Activated naive CD4-positive, alpha-beta T cell treated with anti-CD3 and anti-CD28 coated beads for 36 hours (primary cell): ENCODE results near the gene CKB. TPM values are rescaled to one million over a fixed set of nuclear protein-coding genes. Genes with fewer than 3 reads are reported as not detected.
"Not testable (repeated sequence)": the region's sequence is repeated elsewhere in the genome, so short reads cannot be mapped to it uniquely, and the experiment has no call there.

Source experiments
- CTCF ChIA-PET: fragments of 350-600 bp; sonication (Branson Sonifier 250); formaldehyde crosslinking; loops from one replicate; lab custom pipeline; 2021; ENCODE audit warnings: antibody characterized with exemption; lab: Charles Lee
- DNase-seq: peaks from one replicate; pipeline ENCODE4 v3.0.0-alpha.2; 2020
- H3K27ac Mint-ChIP-seq: one replicate; pipeline ENCODE4 v1.8.0; 2021; ENCODE audit warnings: mild to moderate bottlenecking, mixed read lengths
- H3K27me3 Mint-ChIP-seq: one replicate; pipeline ENCODE4 v1.8.0; 2021; ENCODE audit warnings: low read depth, mixed read lengths
- H3K36me3 Mint-ChIP-seq: one replicate; pipeline ENCODE4 v1.8.0; 2021; ENCODE audit warnings: low read depth, mixed read lengths
- H3K4me1 Mint-ChIP-seq: one replicate; pipeline ENCODE4 v1.8.0; 2021; ENCODE audit warnings: low read depth, mixed read lengths
- H3K4me3 Mint-ChIP-seq: one replicate; pipeline ENCODE4 v1.8.0; 2021; ENCODE audit warnings: mild to moderate bottlenecking, moderate library complexity, mixed read lengths
- H3K9me3 Mint-ChIP-seq: one replicate; pipeline ENCODE4 v1.8.0; 2021; ENCODE audit warnings: mixed read lengths
- intact Hi-C: fragments of 100-400 bp; cut with micrococcal nuclease; formaldehyde crosslinking; loops from one replicate; pipeline ENCODE4 v1.15.1; 2023
- total RNA-seq, 2 experiments: library from RNA; stranded (reverse); gene quantifications; one replicate each; pipeline ENCODE4 v1.2.3, GENCODE V29; 2021

The CKB gene
- total RNA-seq, 2 experiments from 2014 or later = 3.8 to 4.9 TPM

DNA sequence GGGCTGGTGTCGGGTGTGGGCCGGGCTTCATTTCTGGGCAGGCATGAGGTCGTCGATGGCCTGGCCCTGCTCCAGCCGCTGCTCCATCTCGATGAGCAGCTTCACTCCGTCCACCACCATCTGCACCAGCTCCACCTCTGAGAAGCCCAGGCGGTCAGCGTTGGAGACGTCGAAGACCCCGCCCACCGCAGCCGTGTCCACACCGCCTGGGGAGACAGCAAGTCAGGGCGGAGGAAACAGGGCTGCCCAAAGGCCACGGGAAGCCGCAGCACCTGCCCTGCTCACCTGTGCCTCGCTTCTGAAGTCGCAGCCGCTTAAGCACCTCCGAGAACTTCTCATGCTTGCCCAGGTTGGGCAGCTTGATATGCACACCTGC is 2.8 kb downstream of the CKB start:
- intact Hi-C loops = no loop called here
- no peaks in the 10 kb centered on the region for H3K36me3 Mint-ChIP-seq
- no peak for DNase-seq
- no peak overlapping the region for H3K27ac Mint-ChIP-seq
- H3K4me3 Mint-ChIP-seq = no peak overlapping the region
- H3K27me3 Mint-ChIP-seq = peaks cover 8% of the 10 kb centered on the region
- peaks cover 4% of the 10 kb centered on the region for H3K4me1 Mint-ChIP-seq
- no peaks in the 10 kb centered on the region for H3K9me3 Mint-ChIP-seq
- CTCF ChIA-PET = interaction anchor here (1.5 to 2.1 kb wide), 3 partner anchors 9 to 26 kb away, joined by 6 to 13 read pairs (median 7); partner anchors contain the start of gene TRMT61A

DNA sequence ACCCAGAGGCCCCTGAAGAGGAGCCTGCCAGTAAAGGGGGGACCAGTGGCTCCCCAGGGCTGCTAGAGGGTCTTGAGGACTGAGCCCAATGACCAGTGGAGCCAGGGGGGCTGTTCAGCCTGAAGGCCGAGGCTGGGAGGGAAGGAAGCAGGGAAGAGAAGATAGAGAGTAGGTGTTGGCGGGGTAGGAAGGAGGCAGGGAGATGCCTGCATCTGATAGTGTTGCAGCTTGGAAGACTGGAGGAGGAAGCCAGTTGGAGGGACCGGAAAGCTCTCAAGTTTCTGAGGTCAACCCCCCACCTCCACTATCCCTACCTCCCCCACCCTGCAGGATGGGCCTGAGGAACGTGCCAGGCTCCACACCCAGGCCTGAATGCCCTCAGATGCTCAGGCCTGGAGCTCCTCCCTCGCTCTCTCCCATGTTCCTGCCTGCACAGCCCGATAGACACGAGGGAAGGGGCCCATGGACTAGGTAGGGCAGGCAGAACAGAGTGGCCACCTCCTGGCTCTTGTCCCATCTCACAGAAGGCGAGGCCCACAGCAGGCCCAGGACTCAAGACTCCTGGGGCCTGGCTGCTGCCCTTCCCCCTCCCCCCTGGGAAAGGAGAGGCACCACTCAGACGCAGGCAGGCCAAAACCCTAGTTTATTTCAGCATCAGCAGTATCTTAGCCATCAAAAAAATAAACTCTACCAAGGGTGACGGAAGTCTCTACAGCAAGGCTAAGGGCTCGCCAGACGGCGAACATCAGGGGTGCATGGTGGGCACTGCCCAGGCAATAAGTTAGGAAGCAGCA is 3.4 kb downstream of the CKB start:
- CTCF ChIA-PET = interaction anchor here (0.6 to 2.1 kb wide), 20 partner anchors 10 to 1149 kb away, joined by 3 to 14 read pairs (median 5); partner anchors contain the start of gene TRMT61A
- Mint-ChIP-seq H3K4me3 (no peak overlapping the region), H3K27me3 (peaks cover 8% of the 10 kb centered on the region), H3K36me3 (no peaks in the 10 kb centered on the region), H3K9me3 (no peaks in the 10 kb centered on the region), H3K27ac (no peak overlapping the region), H3K4me1 (peaks cover 4% of the 10 kb centered on the region)
- no peak for DNase-seq
- intact Hi-C loops = no loop called here

DNA sequence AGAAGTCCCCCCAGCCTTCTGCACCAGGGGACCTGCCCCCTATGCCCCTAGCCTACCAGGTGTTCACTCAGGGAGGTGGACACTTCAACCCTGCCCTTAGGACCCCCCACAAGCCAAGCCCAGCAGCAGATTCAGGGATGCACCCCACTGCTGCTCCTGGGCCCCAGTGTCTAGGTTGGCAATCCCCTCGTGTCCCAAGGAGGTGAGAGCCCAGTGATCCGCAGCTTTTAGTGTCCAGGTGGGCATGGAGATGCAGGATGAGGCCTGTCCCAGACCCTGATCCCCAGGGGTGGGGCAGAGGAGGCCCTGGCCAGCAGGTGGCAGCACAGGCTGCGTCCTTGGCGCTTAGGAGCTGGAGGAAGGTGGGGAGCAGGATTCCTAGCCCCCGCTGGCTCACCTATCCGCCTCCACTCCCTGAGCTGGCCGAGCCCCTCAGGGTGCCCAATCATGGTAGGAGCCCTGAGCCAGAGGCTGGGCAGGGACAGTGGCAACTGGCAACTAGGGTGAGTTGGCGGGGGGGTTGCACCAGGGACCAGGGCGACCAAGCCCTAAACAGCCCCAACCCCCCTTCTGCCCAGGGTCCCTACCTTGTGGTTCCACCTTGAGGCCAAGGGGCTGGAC is 4.1 kb downstream of the CKB start:
- H3K36me3 Mint-ChIP-seq = no peaks in the 10 kb centered on the region
- peaks cover 5% of the 10 kb centered on the region for H3K27me3 Mint-ChIP-seq
- H3K4me1 Mint-ChIP-seq = peaks cover 4% of the 10 kb centered on the region
- intact Hi-C loops = loop anchor here (1.0 kb wide), 1 partner anchor 29 kb away; no protein-coding TSS in a partner anchor
- H3K27ac Mint-ChIP-seq = no peak overlapping the region
- peak; percentile 66 for DNase-seq
- no peak overlapping the region for H3K4me3 Mint-ChIP-seq
- CTCF ChIA-PET = interaction anchor here (0.6 to 2.1 kb wide), 20 partner anchors 9 to 1149 kb away, joined by 3 to 14 read pairs (median 5); partner anchors contain the start of gene TRMT61A
- no peaks in the 10 kb centered on the region for H3K9me3 Mint-ChIP-seq

DNA sequence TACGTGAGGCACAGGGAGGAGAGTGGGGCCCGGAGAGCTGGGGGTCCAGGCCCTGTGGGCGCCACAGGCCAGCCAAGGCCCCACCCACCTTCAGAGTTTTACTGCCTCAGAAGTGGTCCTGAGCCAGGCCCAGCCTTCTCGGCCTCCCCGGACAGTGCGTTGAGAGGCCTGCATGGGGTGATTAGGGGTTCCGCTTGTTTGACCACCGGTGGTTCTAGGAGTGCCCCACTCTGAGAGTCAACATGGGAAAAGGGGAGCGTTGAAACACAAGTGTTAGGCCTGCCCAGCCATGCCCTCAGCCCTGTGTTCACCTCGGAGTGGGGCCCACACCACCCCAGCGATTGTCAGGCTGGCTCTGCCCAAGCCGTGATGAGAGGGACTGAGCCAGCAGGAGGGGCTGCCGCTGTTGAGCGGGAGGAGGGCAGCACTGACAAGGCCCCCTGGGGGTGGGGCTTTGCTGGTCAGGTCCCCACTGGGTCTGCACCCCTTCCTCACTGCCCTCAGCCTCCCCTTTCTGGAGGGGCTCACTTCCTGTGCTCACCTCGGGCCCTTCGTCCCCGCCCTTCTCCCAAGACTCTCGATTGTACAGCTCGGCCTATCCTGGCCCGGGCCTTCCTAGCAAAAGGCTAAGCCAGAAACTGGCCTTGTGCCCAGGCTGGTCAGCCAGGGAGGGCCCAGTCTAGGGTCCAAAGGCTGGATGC is 4.8 kb downstream of the CKB start:
- Mint-ChIP-seq H3K36me3 (no peaks in the 10 kb centered on the region), H3K27ac (no peak overlapping the region), H3K4me1 (peaks cover 4% of the 10 kb centered on the region), H3K9me3 (no peaks in the 10 kb centered on the region), H3K4me3 (no peak overlapping the region), H3K27me3 (peaks cover 3% of the 10 kb centered on the region)
- no peak for DNase-seq
- intact Hi-C loops = loop anchor here (1.0 kb wide), 1 partner anchor 29 kb away; no protein-coding TSS in a partner anchor
- CTCF ChIA-PET = interaction anchor here (0.9 to 2.1 kb wide), 17 partner anchors 8 to 44 kb away, joined by 3 to 14 read pairs (median 6); partner anchors contain the start of gene TRMT61A

DNA sequence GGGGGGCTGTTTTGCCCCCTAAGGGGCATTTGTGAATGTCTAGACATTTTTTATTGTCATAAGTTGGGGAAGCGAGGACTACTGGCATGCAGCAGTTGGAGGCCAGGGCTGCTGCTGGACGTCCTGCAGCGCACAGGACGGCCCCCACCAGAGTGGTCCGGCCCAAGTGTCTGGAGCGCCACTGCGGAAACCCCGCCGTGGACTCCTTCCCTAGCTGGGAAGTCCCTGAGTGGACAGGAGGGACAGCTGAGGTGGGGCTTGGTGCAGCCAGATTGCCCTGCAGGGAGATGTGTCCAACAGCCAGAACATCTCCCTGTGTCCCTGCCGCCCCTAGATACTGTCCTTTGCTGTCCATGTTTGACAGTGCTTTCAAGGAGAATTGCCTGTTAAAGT is 5.5 kb downstream of the CKB start:
- Mint-ChIP-seq H3K27me3 (peaks cover 3% of the 10 kb centered on the region), H3K36me3 (no peaks in the 10 kb centered on the region), H3K27ac (no peak overlapping the region), H3K4me1 (peaks cover 4% of the 10 kb centered on the region), H3K4me3 (no peak overlapping the region), H3K9me3 (no peaks in the 10 kb centered on the region)
- CTCF ChIA-PET = interaction anchor here (0.9 to 2.0 kb wide), 3 partner anchors 12 to 37 kb away, joined by 3 to 9 read pairs (median 4); partner anchors contain the start of gene TRMT61A
- no peak for DNase-seq
- intact Hi-C loops = no loop called here

DNA sequence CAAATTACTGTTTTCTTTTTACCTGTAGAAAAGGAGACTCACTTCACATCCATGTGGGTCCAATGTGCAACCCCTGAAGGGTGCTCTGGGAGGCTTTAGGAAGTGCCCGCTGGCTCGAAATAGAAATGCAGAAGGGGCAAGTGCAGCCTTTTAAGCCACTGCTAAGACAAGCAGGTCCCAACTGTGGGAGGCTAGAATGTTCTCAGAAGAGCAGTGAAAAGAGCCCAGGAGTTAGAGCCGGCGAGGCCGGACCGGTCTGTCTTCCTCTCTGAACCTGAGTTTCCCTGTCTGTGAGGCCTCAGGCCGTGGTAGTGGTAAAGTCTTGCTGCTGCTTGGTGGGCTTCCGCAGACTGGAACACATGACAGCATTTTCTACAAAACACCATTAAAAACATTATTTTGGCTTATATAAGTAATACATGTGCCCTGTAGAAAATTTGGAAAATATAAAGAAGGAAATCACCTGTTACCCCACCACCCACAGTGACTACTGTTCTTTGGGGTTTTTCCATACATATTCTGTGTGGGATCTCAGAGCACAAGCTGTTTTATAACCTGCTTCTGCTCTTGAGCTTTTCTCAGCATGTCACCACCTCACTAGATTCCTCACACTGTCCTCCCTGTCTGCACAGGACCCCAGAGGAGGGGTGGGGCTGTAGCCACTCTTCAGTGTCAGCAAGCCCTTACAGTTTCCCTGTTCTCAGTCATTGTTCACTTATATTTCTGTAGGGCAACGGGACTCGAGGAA is 6.0 kb downstream of the CKB start:
- H3K36me3 Mint-ChIP-seq = no peaks in the 10 kb centered on the region
- peaks cover 3% of the 10 kb centered on the region for H3K27me3 Mint-ChIP-seq
- intact Hi-C loops = no loop called here
- CTCF ChIA-PET = interaction anchor here (0.9 to 1.3 kb wide), 2 partner anchors 13 to 38 kb away, joined by 3 to 4 read pairs; partner anchors contain the start of gene TRMT61A
- H3K9me3 Mint-ChIP-seq = no peaks in the 10 kb centered on the region
- H3K4me3 Mint-ChIP-seq = no peak overlapping the region
- H3K4me1 Mint-ChIP-seq = peaks cover 4% of the 10 kb centered on the region
- H3K27ac Mint-ChIP-seq = no peak overlapping the region
- no peak for DNase-seq

DNA sequence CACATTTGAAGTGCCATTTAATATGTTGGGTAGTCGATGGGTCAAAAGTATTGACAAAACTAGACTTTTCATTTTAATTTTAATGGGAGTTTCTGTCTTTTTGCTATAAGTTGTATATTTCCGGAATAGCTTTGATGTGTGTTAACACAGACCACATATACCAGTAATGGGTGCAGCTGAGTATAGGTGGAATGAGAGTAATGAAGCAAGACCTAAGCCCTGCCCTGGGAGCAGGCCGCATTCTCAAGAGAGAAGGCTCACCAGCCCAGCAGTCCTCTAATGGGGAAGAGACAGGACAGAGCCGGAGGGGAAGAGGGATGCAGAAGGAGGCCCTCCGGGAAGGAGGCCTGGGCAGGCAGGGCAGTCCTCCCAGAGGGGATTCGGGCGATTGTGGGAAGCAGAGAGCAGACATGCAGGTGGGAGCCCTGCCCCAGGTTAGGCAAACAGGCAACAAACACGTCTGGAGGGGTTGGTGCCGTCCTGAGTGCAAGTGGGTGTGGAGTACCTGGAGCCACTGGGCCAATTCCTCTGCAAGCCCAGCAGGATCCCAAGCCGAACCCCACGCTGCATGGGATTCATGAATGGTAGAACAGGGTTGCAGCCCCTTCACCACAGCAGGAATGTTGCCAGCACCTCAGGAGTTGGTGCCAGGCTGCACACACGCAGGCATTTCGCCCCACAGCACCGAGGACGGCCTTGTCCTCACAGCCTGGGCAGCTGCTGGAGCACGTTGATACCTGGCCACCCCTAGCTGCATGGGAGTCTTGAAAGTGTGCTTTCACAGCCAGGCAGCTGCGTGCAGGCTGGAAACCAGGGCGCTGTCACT is 7.8 kb downstream of the CKB start:
- intact Hi-C loops = no loop called here
- H3K27me3 Mint-ChIP-seq = no peaks in the 10 kb centered on the region

DNA sequence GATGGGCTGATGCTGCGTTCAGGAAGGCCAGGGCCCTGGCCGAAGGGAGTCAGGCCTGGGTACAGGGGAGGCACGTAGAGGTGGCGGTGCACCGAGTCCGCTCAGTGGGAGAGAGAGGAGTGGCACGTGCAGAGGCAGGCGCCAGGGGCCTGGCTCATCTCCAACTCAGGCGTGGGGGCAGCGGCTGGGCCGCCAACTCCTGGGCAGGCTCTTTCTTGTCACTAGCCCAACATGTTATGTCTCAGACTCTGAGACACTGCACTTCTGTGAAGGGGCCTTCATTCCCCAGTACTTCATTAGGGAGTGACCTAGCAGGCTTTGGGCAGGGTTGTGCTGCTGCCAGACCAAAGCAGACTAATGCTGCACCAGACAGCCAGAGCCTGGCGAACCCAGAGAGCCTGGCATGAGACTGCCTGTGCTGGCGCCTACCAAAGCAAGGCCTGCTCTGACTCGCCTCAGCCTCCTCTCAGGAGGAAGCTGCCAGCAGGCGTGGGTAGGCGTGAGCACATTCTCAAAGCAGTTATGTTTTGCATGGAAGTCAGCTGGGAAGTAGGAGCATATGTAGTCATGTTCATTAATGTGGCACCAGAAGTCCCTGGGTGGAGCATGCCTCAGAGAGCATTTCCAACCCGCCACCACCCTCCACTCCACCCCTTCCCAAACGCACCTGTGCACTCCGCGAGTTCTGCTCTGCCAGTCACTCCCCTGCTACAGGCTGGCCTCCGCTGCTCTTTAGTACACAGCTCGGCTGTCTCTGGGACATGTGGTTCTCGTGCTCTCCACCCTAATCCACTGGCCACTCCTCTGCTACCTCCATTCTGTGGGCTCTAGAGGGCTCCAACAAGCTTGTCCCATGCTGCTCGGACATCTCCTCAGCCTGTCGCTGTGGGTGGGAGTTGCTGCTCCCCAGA is 9.7 kb downstream of the CKB start:
- CTCF ChIA-PET = no interaction called here
- intact Hi-C loops = no loop called here
- H3K27me3 Mint-ChIP-seq = no peaks in the 10 kb centered on the region
- no peaks in the 10 kb centered on the region for H3K4me1 Mint-ChIP-seq
- H3K27ac Mint-ChIP-seq = no peak overlapping the region
- H3K4me3 Mint-ChIP-seq = no peak overlapping the region
- peaks cover 5% of the 10 kb centered on the region for H3K36me3 Mint-ChIP-seq
- DNase-seq = no peak
- no peaks in the 10 kb centered on the region for H3K9me3 Mint-ChIP-seq

More for the DNA sequence above, 7.8 kb downstream of the CKB start:
- peaks cover 3% of the 10 kb centered on the region for H3K36me3 Mint-ChIP-seq
- no peak overlapping the region for H3K27ac Mint-ChIP-seq
- CTCF ChIA-PET = interaction anchor here (0.6 kb wide), 1 partner anchor 32 kb away, joined by 3 read pairs; no protein-coding TSS in a partner anchor
- no peak overlapping the region for H3K4me3 Mint-ChIP-seq
- no peak for DNase-seq
- no peaks in the 10 kb centered on the region for H3K9me3 Mint-ChIP-seq
- peaks cover 4% of the 10 kb centered on the region for H3K4me1 Mint-ChIP-seq

DNA sequence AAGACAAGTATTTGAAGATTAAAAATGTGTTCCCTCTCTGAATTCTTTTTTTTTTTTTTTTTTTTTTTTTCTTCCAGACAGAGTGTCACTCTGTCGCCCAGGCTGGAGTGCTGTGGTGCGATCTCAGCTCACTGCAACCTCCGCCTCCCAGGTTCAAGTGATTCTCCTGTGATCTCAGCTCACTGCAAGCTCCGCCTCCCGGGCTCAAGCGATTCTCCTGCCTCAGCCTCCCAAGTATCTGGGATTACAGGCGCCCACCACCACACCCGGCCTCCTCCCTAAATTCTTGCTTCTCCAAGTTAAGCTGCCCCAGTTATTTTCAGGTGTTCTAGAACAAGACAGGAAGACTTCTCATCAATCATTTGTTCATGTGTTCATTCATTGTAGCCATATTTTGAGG is 10.4 kb downstream of the CKB start:
- CTCF ChIA-PET, H3K4me1 Mint-ChIP-seq, H3K9me3 Mint-ChIP-seq, intact Hi-C loops, H3K36me3 Mint-ChIP-seq, DNase-seq, H3K4me3 Mint-ChIP-seq, H3K27me3 Mint-ChIP-seq, H3K27ac Mint-ChIP-seq: not testable (repeated sequence)
